22Rv1 (cell line): ENCODE measurements around the gene FUOM.
"Not testable (repeated sequence)": the region's sequence is repeated elsewhere in the genome, so short reads cannot be mapped to it uniquely, and the experiment has no call there.

Experiments
- H3K27ac ChIP-seq: fragments of 450-650 bp; 2 replicates; pipeline ENCODE4 v1.5.1; 2017
- ZFX ChIP-seq: fragments of 450-650 bp; IDR thresholded peaks from 2 replicates; pipeline ENCODE4 v1.6.1; 2017; ENCODE audit warnings: antibody characterized with exemption, borderline replicate concordance
- TF ChIP-seq, protein P1 (sequence below): fragments of 450-650 bp; IDR thresholded peaks from 2 replicates; pipeline ENCODE4 v1.5.1; 2017; ENCODE audit warnings: mild to moderate bottlenecking

FUOM gene

GRCh38 chr10:133368153-133368552, 10.3 kb upstream of the FUOM start:
- TF ChIP-seq, protein P1, sequence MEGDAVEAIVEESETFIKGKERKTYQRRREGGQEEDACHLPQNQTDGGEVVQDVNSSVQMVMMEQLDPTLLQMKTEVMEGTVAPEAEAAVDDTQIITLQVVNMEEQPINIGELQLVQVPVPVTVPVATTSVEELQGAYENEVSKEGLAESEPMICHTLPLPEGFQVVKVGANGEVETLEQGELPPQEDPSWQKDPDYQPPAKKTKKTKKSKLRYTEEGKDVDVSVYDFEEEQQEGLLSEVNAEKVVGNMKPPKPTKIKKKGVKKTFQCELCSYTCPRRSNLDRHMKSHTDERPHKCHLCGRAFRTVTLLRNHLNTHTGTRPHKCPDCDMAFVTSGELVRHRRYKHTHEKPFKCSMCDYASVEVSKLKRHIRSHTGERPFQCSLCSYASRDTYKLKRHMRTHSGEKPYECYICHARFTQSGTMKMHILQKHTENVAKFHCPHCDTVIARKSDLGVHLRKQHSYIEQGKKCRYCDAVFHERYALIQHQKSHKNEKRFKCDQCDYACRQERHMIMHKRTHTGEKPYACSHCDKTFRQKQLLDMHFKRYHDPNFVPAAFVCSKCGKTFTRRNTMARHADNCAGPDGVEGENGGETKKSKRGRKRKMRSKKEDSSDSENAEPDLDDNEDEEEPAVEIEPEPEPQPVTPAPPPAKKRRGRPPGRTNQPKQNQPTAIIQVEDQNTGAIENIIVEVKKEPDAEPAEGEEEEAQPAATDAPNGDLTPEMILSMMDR: no peak
- TF ChIP-seq ZFX: no peak
- no peak overlapping the region for H3K27ac ChIP-seq

DNA sequence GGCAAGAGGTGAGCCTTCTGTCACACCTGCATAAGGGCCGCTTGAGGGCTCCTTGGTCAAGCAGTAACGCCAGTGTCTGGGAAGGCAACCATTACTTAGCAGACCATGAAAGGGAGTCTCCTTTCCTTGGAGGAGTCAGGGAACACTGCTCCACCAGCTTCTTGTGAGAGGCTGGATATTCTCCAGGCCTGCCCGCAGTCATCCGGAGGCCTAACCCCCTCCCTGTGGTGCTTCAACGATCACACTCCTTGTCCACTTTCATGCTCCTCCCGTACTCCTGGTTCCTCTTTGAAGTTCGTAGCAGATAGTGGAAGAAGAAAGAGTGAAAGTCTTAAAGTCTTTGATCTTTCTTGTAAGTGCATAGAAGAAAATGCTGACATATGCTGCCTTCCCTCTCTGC, 9.6 kb upstream of the FUOM start:
- H3K27ac ChIP-seq: not testable (repeated sequence)

- TF ChIP-seq, protein P1: no peak
- no peak for TF ChIP-seq ZFX
- no peak overlapping the region for H3K27ac ChIP-seq
Observed at GRCh38 chr10:133366751-133367150, 8.9 kb upstream of the FUOM start.

DNA sequence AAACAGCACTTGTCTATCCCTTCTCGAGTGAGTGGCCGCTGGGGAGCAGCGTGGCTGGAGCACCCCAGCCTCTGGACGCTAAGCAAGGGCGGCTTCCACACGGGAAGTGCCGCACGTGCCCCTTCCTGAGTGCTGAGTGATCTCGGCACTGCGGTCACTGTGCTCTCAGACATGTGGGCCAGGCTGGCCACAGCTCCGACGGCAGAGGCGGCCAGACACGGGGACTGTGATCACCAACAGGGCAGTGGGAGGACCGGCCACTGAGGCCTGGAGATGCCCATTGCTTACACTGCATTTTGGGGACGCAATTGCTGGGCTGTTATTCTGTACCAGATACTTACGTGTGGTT, 8.3 kb upstream of the FUOM start:
- no peak overlapping the region for H3K27ac ChIP-seq
- no peak for TF ChIP-seq ZFX
- TF ChIP-seq, protein P1: no peak

GRCh38 chr10:133365461-133366129, 7.8 kb upstream of the FUOM start:
- no peak overlapping the region for H3K27ac ChIP-seq
- no peak for TF ChIP-seq ZFX
- TF ChIP-seq, protein P1: no peak

DNA sequence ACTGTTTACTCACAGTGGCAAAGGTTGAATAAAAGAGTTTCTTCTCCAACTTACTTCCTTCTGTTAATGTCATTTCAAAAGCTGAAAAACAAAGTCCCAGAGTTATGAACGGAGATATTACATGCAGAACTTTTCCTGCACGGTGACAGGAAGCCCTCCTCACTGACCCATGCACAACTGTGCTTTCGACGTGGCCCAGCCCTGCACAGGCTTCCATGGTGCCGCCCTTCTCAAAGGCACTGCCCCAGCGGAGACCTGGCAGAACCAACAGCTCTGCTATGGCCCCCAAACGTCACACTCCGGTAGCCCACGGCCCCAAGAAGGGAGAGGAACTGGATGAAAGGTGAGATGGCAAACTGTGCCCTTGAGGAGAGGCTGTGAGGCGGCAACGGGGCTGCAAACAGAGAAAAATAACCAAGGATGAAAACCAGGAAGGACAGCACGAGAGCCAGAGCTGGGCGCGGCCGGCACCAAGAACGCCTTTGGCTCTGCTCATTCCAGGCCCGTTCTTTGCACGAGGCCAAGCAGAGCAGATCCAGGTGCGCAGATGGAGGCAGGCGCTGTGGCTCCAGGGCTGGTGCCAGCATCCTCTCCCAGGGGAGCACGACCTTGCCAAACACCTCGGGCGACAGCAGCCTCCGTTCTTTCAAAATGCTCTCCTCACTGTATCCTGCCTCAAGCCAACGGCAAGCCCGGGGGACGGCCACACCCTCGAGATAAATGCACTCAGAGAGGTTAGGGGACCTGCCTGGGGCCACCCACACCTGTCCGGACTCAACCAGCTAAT, 7.0 kb upstream of the FUOM start:
- H3K27ac ChIP-seq: 0 out of 2 replicates have a peak overlapping the region, but pooled peaks have one; percentile 5
- TF ChIP-seq, protein P1: no peak

DNA sequence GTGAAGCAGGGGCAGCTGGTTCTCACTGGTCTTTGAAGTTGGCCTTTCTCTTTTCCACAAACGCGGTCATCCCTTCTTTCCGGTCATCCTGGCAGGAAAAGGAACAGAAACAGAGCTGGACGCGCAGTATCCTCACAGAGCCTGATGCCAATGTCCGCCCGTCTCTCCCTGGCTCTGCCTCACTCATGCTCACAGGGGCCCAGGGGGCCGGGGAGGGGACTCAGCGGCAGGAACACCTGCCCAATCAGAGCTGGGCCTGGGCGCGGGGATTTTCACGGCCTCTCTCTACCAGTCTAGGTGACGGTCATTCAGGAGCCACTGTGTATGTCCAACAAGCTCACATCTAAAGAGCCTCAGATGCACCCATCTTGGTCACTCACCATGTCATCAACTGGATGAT, 5.0 kb upstream of the FUOM start:
- TF ChIP-seq ZFX: no peak
- TF ChIP-seq, protein P1: no peak
- peak overlapping the region; percentile 97; the same call in 1 of the 2 replicates for H3K27ac ChIP-seq
